Measurements from ENCODE around the gene CD8B. TPM values are rescaled to one million over a fixed set of nuclear protein-coding genes. Genes with fewer than 3 reads are reported as not detected.

CD8B gene
- total and polyA plus RNA-seq, 9 of the 15 experiments (the other 6 are each of a cell fraction or from before 2014, with no cell fraction given): not detected

GRCh38 chr2:86788881-86789686 is 72.6 kb downstream of the CD8B start:
- peaks cover 28 to 52% of the 10 kb centered on the region in 2 experiments; a peak in 4 of 5 replicates for H3K27me3 ChIP-seq (ENCODE audit: control insufficient read depth in 2 of 2, insufficient read depth in 2 of 2, low read length in 2 of 2)
- H3K4me2 ChIP-seq (ENCODE audit: insufficient read depth, low read length): no peak overlapping the region
- peaks cover 4% of the 10 kb centered on the region for H3K9me1 ChIP-seq (ENCODE audit: control insufficient read depth, insufficient read depth, low read length)
- no peaks in the 10 kb centered on the region for H3K79me2 ChIP-seq (ENCODE audit: control insufficient read depth, insufficient read depth, low read length)
- intact Hi-C loops (cut with micrococcal nuclease): no loop called here
- no peak for DNase-seq (ENCODE audit: extremely low read depth in 1 of 4, low spot score in 3 of 4)
- POLR2A ChIA-PET: no interaction called here
- ATAC-seq: no peak
- FAIRE-seq: no peak
- CTCF ChIA-PET (ENCODE audit: low intra/inter-chr PET ratio): no interaction called here
- no peaks in the 10 kb centered on the region for H3K36me3 ChIP-seq (ENCODE audit: control insufficient read depth, insufficient read depth, low read length)
- WGBS (ENCODE audit: insufficient coverage, low coverage, missing lambda C conversion rate): 42% methylated on average over 41 of the region's 64 CpGs
- no peaks in the 10 kb centered on the region for H4K20me1 ChIP-seq (replicated peaks; ENCODE audit: control insufficient read depth, insufficient read depth, low read length)
- no peak overlapping the region for H3K4me3 ChIP-seq
- H3K27ac ChIP-seq (ENCODE audit: extremely low read depth, low read depth, low read length): no peak overlapping the region
- H3K4me1 ChIP-seq (replicated peaks in 1 of 2; ENCODE audit: control insufficient read depth in 2 of 2, insufficient read depth in 2 of 2, low read length in 2 of 2): peaks cover 0 to 17% of the 10 kb centered on the region in 2 experiments; a peak in 2 of 5 replicates
- in situ Hi-C loops (cut with MboI): no loop called here
- H3K9ac ChIP-seq (ENCODE audit: insufficient read depth in 1 of 2, low read depth in 2 of 2, low read length in 2 of 2): no peak overlapping the region
- BruUV-seq (replicated peaks): no TSS peak
- H3K9me3 ChIP-seq (replicated peaks; ENCODE audit: control insufficient read depth, insufficient read depth, low read depth, low read length): no peaks in the 10 kb centered on the region
- no peak overlapping the region for H2AFZ ChIP-seq (ENCODE audit: low read depth, low read length)
- TF ChIP-seq HNRNPUL1 (IDR thresholded peaks at IDR 0.05; ENCODE audit: low read length): no peak
- no peak for TF ChIP-seq CHD4 (IDR thresholded peaks at IDR 0.05; ENCODE audit: insufficient read depth, insufficient replicate concordance, low read depth, low read length, poor library complexity, severe bottlenecking)
- TF ChIP-seq ZFPM2 (CRISPR knock-in tag; IDR thresholded peaks at IDR 0.05): no peak
- 0 out of 2 replicates have a peak, but pooled peaks have one; percentile 38 for TF ChIP-seq MGA (IDR thresholded peaks at IDR 0.05)
- no peak for TF ChIP-seq VEZF1 (CRISPR knock-in tag; IDR thresholded peaks at IDR 0.05)
- no peak for TF ChIP-seq CXXC5 (CRISPR knock-in tag; IDR thresholded peaks at IDR 0.05)
- TF ChIP-seq RBM14 (IDR thresholded peaks at IDR 0.05; ENCODE audit: borderline replicate concordance, insufficient read depth, low read depth, low read length): no peak
- no peak for TF ChIP-seq ZBTB1 (CRISPR knock-in tag; IDR thresholded peaks at IDR 0.05; ENCODE audit: borderline replicate concordance, low read depth)

All from K562 (cell line).